Measurements from ENCODE around the gene PSD2. TPM values are rescaled to one million over a fixed set of nuclear protein-coding genes. Genes with fewer than 3 reads are reported as not detected.

The PSD2 gene
- total RNA-seq, 1 donor from 2014 or later: 0.52 TPM

- no peak overlapping the region for H3K9ac ChIP-seq (ENCODE audit: low read depth in 1 of 3, low read length in 3 of 3)
- H3K9me3 ChIP-seq (ENCODE audit: control insufficient read depth in 3 of 3, low read length in 3 of 3): no peaks in the 10 kb centered on the region
- H3K27me3 ChIP-seq (ENCODE audit: control insufficient read depth in 3 of 3, insufficient read depth in 3 of 3, low read length in 3 of 3): peaks cover 0 to 11% (median 5%) of the 10 kb centered on the region in 3 donors
- no peaks in the 10 kb centered on the region for H3K36me3 ChIP-seq (ENCODE audit: control insufficient read depth in 3 of 3, insufficient read depth in 3 of 3, low read length in 3 of 3)
- H3K4me1 ChIP-seq (ENCODE audit: control insufficient read depth in 3 of 3, insufficient read depth in 3 of 3, low read length in 3 of 3): no peaks in the 10 kb centered on the region
- H3K27ac ChIP-seq (ENCODE audit: low read depth, low read length): no peak overlapping the region
- no peak overlapping the region for H3K4me3 ChIP-seq (ENCODE audit: low read length in 3 of 3)
Observed at GRCh38 chr5:139810341-139811273, 15.0 kb downstream of the PSD2 start.

- Histone ChIP-seq H3K4me1 (ENCODE audit: control insufficient read depth in 3 of 3, insufficient read depth in 3 of 3, low read length in 3 of 3) (no peaks in the 10 kb centered on the region), H3K27ac (ENCODE audit: low read depth, low read length) (no peak overlapping the region), H3K9ac (ENCODE audit: low read depth in 1 of 3, low read length in 3 of 3) (no peak overlapping the region), H3K4me3 (ENCODE audit: low read length in 3 of 3) (no peak overlapping the region), H3K9me3 (ENCODE audit: control insufficient read depth in 3 of 3, low read length in 3 of 3) (no peaks in the 10 kb centered on the region), H3K27me3 (ENCODE audit: control insufficient read depth in 3 of 3, insufficient read depth in 3 of 3, low read length in 3 of 3) (peaks cover 0 to 11% (median 5%) of the 10 kb centered on the region in 3 donors), H3K36me3 (ENCODE audit: control insufficient read depth in 3 of 3, insufficient read depth in 3 of 3, low read length in 3 of 3) (no peaks in the 10 kb centered on the region)
Observed at GRCh38 chr5:139811274-139811607, 15.6 kb downstream of the PSD2 start.

GRCh38 chr5:139812323-139812722 lies 16.7 kb downstream of the PSD2 start:
- Histone ChIP-seq H3K36me3 (ENCODE audit: control insufficient read depth in 3 of 3, insufficient read depth in 3 of 3, low read length in 3 of 3) (no peaks in the 10 kb centered on the region), H3K27me3 (ENCODE audit: control insufficient read depth in 3 of 3, insufficient read depth in 3 of 3, low read length in 3 of 3) (peaks cover 0 to 15% (median 5%) of the 10 kb centered on the region in 3 donors), H3K27ac (ENCODE audit: low read depth, low read length) (no peak overlapping the region), H3K4me1 (ENCODE audit: control insufficient read depth in 3 of 3, insufficient read depth in 3 of 3, low read length in 3 of 3) (no peaks in the 10 kb centered on the region), H3K9ac (ENCODE audit: low read depth in 1 of 3, low read length in 3 of 3) (no peak overlapping the region), H3K9me3 (ENCODE audit: control insufficient read depth in 3 of 3, low read length in 3 of 3) (no peaks in the 10 kb centered on the region), H3K4me3 (ENCODE audit: low read length in 3 of 3) (no peak overlapping the region)

- Histone ChIP-seq H3K36me3 (ENCODE audit: control insufficient read depth in 3 of 3, insufficient read depth in 3 of 3, low read length in 3 of 3) (no peaks in the 10 kb centered on the region), H3K9ac (ENCODE audit: low read depth in 1 of 3, low read length in 3 of 3) (no peak overlapping the region), H3K27ac (ENCODE audit: low read depth, low read length) (no peak overlapping the region), H3K4me3 (ENCODE audit: low read length in 3 of 3) (no peak overlapping the region), H3K27me3 (ENCODE audit: control insufficient read depth in 3 of 3, insufficient read depth in 3 of 3, low read length in 3 of 3) (peaks cover 0 to 15% (median 1%) of the 10 kb centered on the region in 3 donors), H3K4me1 (ENCODE audit: control insufficient read depth in 3 of 3, insufficient read depth in 3 of 3, low read length in 3 of 3) (no peaks in the 10 kb centered on the region), H3K9me3 (ENCODE audit: control insufficient read depth in 3 of 3, low read length in 3 of 3) (no peaks in the 10 kb centered on the region)
Observed at GRCh38 chr5:139812836-139813805, 17.5 kb downstream of the PSD2 start.

GRCh38 chr5:139814191-139814601 lies 18.6 kb downstream of the PSD2 start:
- Histone ChIP-seq H3K36me3 (ENCODE audit: control insufficient read depth in 3 of 3, insufficient read depth in 3 of 3, low read length in 3 of 3) (no peaks in the 10 kb centered on the region), H3K27ac (ENCODE audit: low read depth, low read length) (no peak overlapping the region), H3K4me1 (ENCODE audit: control insufficient read depth in 3 of 3, insufficient read depth in 3 of 3, low read length in 3 of 3) (no peaks in the 10 kb centered on the region), H3K4me3 (ENCODE audit: low read length in 3 of 3) (no peak overlapping the region), H3K9me3 (ENCODE audit: control insufficient read depth in 3 of 3, low read length in 3 of 3) (no peaks in the 10 kb centered on the region), H3K9ac (ENCODE audit: low read depth in 1 of 3, low read length in 3 of 3) (no peak overlapping the region), H3K27me3 (ENCODE audit: control insufficient read depth in 3 of 3, insufficient read depth in 3 of 3, low read length in 3 of 3) (peaks cover 0 to 10% (median 0%) of the 10 kb centered on the region in 3 donors)

- Histone ChIP-seq H3K4me1 (ENCODE audit: control insufficient read depth in 3 of 3, insufficient read depth in 3 of 3, low read length in 3 of 3) (no peaks in the 10 kb centered on the region), H3K4me3 (ENCODE audit: low read length in 3 of 3) (no peak overlapping the region), H3K36me3 (ENCODE audit: control insufficient read depth in 3 of 3, insufficient read depth in 3 of 3, low read length in 3 of 3) (no peaks in the 10 kb centered on the region), H3K27me3 (ENCODE audit: control insufficient read depth in 3 of 3, insufficient read depth in 3 of 3, low read length in 3 of 3) (peaks cover 0 to 11% (median 0%) of the 10 kb centered on the region in 3 donors), H3K27ac (ENCODE audit: low read depth, low read length) (no peak overlapping the region), H3K9me3 (ENCODE audit: control insufficient read depth in 3 of 3, low read length in 3 of 3) (no peaks in the 10 kb centered on the region), H3K9ac (ENCODE audit: low read depth in 1 of 3, low read length in 3 of 3) (no peak overlapping the region)
Observed at GRCh38 chr5:139814704-139815280, 19.2 kb downstream of the PSD2 start.

- Histone ChIP-seq H3K4me3 (ENCODE audit: low read length in 3 of 3) (no peak overlapping the region), H3K9me3 (ENCODE audit: control insufficient read depth in 3 of 3, low read length in 3 of 3) (no peaks in the 10 kb centered on the region), H3K27ac (ENCODE audit: low read depth, low read length) (no peak overlapping the region), H3K4me1 (ENCODE audit: control insufficient read depth in 3 of 3, insufficient read depth in 3 of 3, low read length in 3 of 3) (no peaks in the 10 kb centered on the region), H3K9ac (ENCODE audit: low read depth in 1 of 3, low read length in 3 of 3) (no peak overlapping the region), H3K36me3 (ENCODE audit: control insufficient read depth in 3 of 3, insufficient read depth in 3 of 3, low read length in 3 of 3) (no peaks in the 10 kb centered on the region), H3K27me3 (ENCODE audit: control insufficient read depth in 3 of 3, insufficient read depth in 3 of 3, low read length in 3 of 3) (peaks cover 0 to 14% (median 0%) of the 10 kb centered on the region in 3 donors)
Observed at GRCh38 chr5:139816566-139816965, 21.0 kb downstream of the PSD2 start.

- Histone ChIP-seq H3K36me3 (ENCODE audit: control insufficient read depth in 3 of 3, insufficient read depth in 3 of 3, low read length in 3 of 3) (no peaks in the 10 kb centered on the region), H3K27ac (ENCODE audit: low read depth, low read length) (no peak overlapping the region), H3K4me3 (ENCODE audit: low read length in 3 of 3) (no peak overlapping the region), H3K9me3 (ENCODE audit: control insufficient read depth in 3 of 3, low read length in 3 of 3) (no peaks in the 10 kb centered on the region), H3K9ac (ENCODE audit: low read depth in 1 of 3, low read length in 3 of 3) (no peak overlapping the region), H3K4me1 (ENCODE audit: control insufficient read depth in 3 of 3, insufficient read depth in 3 of 3, low read length in 3 of 3) (no peaks in the 10 kb centered on the region), H3K27me3 (ENCODE audit: control insufficient read depth in 3 of 3, insufficient read depth in 3 of 3, low read length in 3 of 3) (peaks cover 0 to 14% (median 0%) of the 10 kb centered on the region in 3 donors)
Observed at GRCh38 chr5:139817362-139817761, 21.8 kb downstream of the PSD2 start.

GRCh38 chr5:139817970-139818369 lies 22.4 kb downstream of the PSD2 start:
- Histone ChIP-seq H3K27me3 (ENCODE audit: control insufficient read depth in 3 of 3, insufficient read depth in 3 of 3, low read length in 3 of 3) (peaks cover 0 to 14% (median 0%) of the 10 kb centered on the region in 3 donors), H3K4me1 (ENCODE audit: control insufficient read depth in 3 of 3, insufficient read depth in 3 of 3, low read length in 3 of 3) (no peaks in the 10 kb centered on the region), H3K36me3 (ENCODE audit: control insufficient read depth in 3 of 3, insufficient read depth in 3 of 3, low read length in 3 of 3) (no peaks in the 10 kb centered on the region), H3K27ac (ENCODE audit: low read depth, low read length) (no peak overlapping the region), H3K9ac (ENCODE audit: low read depth in 1 of 3, low read length in 3 of 3) (no peak overlapping the region), H3K4me3 (ENCODE audit: low read length in 3 of 3) (no peak overlapping the region), H3K9me3 (ENCODE audit: control insufficient read depth in 3 of 3, low read length in 3 of 3) (no peaks in the 10 kb centered on the region)

Measured in skeletal muscle tissue (tissue), 4 donors.